ENCODE results near the gene PRKCA.

Gene PRKCA

DNA sequence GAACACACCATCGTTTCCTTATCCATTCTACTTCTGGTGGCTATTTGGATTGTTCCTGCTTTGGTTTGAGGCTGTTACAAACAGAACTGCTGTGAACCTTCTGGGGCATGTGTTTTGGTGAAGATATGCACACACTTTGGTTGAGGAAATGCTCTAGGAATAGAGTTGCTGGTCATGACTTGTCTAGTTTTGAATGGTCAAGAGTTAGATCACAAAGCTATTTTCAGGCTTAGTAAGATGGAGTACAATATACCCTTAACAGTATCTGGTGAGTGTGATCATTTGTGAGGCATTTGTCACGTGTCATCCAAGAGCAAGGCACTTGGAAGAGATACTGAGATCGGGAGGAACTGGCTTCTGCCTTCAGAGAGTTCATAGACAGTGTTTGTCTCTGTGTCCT, 485.5 kb downstream of the PRKCA start:
- DNase-seq, result no peak

DNA sequence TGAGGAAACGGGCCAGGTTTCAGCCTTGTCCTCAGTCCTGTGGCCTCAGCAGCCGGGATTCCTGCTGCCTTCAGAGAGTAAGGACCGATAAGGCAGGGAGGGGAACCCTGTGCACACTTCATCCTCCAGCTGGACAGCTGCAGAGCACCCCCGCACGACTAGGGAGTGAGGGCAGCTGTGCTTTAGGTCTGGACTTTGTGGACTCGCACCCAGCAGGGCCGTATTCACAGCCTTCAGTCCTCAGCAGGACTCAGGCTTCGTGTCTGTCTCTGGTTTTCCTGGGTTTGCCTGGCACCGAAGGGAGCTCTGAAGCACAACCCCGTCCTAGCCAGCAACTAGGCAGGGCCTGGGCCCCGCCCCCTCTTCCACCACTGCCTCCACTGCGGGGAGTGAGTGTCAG, 486.7 kb downstream of the PRKCA start:
- no peak for DNase-seq

DNA sequence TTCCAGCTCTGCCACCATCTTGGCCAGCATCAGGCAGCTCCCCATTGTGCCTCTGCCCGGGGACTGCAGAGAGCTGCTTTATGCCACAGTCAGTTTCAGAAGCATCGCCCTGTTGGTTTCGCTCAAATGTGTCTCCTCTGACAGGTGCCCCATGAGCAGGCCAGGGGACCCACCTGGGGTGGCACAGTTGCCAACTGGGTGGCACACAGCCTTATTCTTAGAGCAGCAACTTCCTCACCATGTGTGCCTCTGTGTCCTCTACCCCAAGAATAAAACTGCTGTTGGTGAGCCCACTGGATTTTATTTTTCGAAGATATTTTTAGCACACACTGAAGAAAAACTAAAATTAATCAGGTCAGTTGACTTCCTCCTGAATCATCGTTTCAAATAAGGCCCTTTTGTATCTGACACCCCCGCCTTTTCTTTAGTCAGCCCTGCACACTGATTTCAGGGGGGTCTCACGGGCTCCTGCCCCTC, 487.6 kb downstream of the PRKCA start:
- DNase-seq, result peak in 1 of 2 experiments; percentile 27

DNA sequence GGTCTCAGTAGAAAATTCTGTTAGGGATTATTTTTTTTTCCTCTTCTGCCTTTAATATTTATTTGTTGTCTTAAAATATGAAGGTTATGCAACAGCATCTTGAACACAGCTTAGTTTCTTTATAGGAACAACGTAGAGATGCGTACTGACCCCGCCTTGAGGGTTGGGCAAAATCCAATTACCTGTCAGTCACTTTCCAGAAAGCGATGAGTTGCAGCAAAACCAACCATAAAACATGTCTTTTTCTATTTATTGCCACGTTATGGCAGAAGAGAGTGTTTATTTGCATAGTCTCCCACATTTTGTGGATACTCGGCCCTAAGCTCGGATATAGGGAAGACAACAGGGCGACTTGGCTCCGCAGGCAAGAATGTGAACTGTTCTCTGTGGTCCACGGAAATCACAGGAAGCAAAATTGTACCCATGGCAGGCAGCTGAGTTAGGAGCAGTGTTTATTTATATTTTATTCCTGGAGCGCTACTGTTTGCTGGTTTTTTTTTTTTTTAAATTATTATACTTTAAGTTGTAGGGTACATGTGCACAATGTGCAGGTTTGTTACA, 488.2 kb downstream of the PRKCA start:
- no peak for DNase-seq

DNA sequence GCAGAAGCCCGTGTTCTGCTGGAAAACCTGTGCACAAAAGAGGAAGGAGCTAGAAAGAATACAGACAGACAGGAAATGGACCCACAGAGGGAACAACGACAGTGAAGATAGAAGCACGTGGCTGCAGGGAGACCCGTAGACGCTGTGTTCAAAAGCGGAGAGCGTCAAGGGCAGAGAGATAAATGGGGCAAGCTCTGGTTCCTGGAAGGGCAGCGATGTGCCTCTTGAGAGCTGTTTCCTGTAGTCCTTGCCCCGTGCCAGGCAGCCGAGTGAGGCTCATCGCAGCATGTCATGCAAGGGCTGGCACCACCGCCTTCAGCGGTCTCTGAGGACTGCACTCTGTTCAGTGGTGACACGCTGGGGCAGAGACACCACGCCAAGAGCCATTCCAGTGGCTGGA, 488.9 kb downstream of the PRKCA start:
- DNase-seq, result peak; percentile 98 to 99

DNA sequence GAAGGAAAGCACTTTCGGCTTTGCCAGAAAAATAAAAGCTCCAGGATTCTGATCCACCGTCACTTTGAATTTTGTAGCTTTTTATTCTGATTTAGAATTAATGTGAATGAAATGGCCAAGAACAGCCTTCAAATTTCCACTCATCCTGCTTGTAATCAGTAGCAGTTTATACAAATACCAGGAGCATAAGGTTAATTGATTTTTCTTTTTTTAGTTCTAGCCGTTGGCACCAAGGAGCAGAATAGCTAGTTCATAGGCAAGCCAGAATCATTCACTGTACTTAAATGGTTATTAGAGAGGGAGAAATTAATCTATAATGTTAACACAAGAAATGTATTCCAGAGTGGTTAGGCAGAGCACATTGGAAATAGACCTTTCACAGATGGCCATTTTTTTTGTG, 491.4 kb downstream of the PRKCA start:
- no peak for DNase-seq

DNA sequence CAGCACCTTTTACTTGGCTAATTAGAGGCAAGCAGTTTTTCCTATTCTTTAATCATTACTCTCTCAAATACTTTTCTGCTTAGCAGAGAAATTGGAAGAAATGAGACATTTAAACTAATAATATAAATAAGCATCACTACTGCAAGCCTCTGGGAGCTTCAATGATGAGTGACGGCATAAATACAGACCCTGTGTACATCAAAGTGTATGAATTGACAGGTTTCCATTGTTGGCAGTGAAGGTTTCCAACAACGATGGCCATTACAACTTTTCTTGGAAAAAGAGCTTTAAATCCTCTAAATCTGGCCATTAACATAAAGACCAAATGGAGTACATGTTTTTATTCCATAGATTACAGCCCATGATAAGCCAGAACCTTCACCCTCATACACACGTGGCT, 493.1 kb downstream of the PRKCA start:
- no peak for DNase-seq

DNA sequence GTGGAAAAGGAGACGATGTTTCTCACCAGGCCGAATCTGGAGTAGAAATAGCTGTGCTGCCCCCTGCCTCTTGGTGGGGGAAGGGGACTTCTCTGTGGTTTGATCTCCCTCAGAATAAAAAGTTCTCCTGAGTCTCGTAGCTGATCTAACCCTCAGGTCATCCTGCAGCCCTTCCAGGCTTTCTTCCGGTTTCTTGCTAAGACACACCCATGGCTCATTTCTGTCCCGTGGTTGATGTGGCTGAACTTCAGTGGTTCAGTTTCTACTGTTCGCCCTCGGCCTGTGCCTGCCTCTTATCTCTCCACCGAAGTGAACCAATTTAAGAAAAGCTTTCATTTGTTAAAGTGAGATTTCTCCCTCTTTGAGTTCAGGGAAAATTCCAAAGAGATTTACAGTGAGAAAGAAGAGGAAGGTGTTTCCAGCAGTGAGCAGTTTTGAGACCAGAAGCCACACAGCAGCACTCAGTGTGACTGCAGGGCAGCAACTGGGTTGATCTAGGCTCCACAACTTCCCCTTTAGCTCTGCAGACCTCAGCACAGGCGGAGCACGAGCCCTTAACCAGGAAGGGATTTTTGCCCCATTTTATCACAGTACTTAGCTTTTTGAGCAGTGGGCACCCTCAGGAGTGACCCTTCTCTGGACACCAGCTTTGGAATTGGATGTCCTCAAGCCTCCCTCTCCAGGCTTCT, 497.6 kb downstream of the PRKCA start:
- peak; percentile 95 to 97 for DNase-seq

DNA sequence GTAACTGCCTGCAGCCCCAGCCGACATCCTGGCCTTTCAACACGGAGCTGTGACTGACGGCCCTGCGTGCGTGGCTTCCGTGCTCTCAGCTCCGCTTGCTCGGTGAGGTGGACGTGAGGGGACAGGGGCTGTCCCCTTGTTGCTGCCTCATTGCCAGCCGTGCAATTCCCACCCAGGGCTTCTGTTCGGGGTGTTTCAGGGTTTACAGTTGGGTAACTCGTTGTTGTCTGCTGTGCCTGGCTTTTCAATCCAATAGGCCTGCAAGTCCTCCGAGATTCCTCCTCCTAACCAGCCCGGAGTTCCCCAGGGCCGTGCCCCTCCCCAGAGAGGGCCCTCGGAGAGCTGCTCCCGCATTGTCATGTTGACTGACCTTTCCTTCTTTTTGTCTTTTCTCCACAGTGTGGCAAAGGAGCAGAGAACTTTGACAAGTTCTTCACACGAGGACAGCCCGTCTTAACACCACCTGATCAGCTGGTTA, 501.1 kb downstream of the PRKCA start:
- no peak for DNase-seq

DNA sequence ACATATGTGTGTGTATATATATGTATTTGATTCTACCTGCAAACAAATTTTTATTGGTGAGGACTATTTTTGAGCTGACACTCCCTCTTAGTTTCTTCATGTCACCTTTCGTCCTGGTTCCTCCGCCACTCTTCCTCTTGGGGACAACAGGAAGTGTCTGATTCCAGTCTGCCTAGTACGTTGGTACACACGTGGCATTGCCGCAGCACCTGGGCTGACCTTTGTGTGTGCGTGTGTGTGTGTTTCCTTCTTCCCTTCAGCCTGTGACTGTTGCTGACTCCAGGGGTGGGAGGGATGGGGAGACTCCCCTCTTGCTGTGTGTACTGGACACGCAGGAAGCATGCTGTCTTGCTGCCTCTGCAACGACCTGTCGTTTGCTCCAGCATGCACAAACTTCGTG, 503.2 kb downstream of the PRKCA start:
- DNase-seq, result no peak

DNA sequence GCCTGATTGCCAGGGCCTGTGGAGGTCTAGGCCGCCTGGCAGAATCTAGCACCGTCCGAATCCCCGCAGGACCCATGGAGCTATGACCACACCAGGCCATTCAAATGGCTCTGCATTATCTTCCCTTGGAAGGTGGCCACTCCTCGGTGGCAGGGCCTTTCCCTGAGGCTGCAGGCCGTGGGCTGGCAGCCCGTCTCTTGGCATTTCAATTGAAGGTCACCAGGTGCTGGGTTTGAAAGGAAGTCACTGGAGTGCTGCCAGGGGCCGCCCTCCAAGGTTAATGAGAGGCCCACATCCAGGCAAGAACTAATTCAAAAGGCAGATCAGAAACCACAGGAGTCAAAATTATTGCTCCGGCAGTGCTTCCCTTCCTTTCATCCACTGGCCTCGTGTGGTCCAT, 504.8 kb downstream of the PRKCA start:
- DNase-seq, result no peak

DNA sequence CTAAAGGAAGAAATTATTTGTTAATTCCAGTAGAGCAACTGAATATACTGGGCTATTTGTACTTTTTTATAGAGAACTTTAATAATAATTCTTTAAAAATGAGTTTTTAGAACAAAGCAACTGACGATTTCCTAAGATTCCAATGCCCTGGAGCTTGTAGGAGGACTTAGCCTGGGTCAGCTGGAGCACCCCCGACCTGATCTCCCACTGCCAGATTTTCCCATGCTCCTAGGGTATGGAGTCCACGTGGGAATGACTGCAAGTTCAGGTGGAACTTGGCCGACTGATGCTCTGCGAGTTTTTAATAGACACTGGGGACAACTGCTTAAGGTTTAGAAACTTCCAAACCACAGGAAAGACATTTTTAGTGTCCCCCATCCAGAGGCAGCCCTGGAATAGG, 507.0 kb downstream of the PRKCA start:
- DNase-seq, result no peak

DNA sequence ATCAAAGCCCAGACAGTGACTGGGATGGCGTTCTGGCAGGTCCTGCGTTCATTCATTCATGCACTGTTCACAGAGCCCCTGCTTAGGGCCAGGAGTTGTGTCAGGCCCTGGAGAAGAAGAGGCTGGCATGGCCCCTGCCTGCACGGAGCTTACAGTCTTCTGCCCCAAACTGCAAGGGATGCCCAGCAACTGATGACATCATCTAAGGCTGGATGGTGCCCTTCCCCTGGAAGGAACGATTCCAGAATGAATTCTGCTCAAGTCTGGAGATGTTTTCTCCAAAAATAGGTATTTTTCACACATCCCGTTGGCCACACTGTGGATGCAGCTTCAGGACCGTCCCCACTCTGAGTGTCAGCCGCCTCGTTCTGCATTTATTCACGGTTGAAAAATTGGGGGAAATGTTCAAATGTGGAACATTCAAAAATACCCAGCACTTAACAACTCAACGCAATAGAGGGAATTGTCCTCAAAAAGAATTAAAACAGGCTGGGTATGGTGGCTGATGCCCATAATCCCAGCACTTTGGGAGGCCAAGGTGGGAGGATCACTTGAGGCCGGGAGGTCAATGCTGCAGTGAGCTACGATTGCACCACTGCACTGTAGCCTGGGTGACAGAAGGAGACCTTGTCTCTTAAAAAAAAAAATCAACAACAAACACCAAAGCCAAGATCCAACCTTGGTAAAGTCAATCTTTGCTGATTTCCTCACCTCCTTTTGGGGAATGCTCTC, 508.7 kb downstream of the PRKCA start:
- DNase-seq, result no peak

DNA sequence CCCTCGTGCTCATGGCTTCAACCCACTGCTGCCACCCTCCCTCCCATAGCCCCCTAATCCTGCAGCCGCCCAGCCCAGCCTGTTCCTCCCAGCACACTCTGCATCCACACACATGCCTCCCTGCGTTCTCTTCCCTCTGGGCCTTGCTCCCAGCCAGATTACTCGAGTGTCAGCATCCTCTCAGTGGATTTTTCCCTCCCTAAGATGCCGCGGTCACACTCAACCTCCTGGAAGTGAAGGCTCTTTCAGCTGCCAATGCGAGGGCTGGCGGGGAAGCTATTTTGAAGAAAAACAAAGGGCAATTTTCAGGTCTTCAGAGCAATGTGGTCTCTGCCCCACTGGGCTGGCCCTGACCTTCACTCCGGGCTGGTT, 509.3 kb downstream of the PRKCA start:
- DNase-seq, result no peak

DNA sequence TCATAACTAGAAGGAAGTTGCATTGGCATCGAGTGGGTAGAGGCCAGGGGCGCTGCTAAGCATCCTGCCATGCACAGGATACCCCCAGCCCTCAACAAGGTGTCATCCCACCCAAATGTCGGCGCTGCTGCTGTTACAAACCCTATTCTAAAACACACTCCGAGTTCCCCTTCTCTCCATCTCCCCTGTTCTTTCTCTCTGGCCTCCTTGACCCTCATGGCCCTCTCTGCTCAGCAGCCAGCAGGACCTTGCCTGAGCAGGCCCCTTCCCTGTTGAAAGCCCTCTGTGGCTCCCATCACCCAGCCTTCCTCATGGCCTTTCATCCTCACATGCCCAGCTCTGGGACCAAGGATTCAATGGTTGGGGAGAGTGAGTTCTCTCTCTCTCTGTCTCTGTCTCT, 510.2 kb downstream of the PRKCA start:
- DNase-seq, result no peak

DNA sequence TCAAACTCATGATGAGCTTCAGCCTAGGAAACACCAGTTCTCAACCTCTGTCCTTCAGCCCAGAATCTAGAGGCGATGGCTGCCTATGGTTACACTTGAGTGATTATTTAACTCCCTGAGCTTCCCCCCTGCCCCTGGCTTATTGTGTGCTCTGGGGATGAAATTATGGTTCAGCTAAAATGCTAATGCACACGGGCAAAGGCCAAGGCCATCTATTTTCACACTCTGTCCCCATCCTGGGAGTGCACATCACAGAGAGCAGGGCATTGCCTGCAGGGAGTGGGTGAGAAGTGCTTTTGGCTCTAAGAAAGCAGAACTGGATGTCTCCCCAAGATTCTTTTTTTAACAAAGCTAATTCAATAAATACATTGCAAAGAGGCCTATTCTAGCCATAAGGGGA, 510.9 kb downstream of the PRKCA start:
- no peak for DNase-seq

DNA sequence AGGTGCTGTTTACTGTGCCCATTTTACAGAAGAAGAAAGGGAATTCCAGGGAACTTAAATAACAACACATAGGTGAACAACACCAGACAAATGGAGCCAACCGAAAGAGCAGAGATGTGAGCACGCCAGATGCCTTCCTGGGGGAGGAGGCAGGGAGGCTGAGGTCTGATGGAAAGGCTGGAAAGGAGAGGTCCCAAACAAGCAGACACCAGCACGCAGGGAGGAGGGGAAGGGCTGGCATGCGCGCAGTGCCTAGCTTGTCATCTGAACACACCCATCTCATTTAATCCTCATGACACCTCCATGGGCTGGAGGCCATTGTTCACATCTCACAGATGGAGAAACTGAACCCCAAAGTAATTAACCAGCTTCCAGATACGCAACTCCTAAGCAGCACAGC, 511.6 kb downstream of the PRKCA start:
- no peak for DNase-seq

DNA sequence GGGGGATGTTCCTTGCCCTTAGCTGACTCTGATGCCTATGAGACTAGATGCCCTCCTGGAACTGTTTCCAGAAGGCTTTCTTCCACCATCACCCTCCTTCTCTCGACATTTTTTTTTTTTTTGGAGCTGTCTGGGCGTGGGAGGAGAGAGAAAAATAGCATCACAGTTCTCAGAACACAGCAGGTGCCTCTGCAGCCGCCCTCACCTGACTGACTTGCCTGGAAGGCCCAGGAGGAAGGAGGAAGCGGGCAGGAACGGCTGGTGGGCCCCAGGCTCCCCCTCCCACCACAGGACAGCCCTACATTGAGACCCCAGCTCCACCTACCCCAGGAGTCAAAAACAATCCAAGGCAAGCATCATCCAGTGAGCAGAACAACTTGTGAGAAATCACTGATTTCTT, 512.2 kb downstream of the PRKCA start:
- no peak for DNase-seq

DNA sequence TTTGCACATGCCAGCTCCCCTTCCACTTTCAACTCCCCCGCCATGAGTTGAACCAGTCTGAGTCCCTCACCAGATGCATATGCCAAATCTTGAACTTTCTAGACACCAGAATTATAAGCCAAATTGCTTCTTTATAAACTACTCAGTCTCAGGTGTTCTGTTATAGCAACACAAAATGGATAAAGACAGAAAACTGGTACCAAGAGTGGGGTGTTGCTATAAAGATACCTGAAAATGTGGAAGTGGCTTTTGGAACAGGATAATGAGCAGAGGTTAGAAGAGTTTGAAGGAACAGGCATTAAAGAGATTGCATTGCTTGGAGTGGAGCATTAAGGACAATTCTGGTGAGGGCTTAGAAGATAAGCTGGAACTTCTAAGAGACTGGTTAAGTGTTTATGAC, 515.3 kb downstream of the PRKCA start:
- DNase-seq, result no peak

DNA sequence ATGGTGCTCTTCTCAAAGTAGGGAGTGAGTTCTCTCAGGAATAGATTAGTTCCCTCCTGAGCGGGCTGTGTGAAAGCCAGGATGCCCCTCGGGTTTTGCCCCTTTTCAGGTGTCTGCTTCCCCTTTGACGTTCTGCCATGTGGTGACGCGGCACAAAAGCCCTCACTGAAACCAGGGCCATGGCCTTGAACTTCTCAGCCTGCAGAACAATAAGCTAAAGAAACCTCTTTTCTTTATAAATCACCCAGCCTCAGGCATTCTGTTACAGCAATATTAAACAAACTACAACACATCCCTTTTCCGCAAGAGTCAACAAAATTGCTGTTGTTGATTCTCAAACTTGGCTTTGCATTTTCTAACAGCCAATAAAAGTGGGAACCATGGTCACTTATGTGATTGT, 517.1 kb downstream of the PRKCA start:
- DNase-seq, result no peak

DNA sequence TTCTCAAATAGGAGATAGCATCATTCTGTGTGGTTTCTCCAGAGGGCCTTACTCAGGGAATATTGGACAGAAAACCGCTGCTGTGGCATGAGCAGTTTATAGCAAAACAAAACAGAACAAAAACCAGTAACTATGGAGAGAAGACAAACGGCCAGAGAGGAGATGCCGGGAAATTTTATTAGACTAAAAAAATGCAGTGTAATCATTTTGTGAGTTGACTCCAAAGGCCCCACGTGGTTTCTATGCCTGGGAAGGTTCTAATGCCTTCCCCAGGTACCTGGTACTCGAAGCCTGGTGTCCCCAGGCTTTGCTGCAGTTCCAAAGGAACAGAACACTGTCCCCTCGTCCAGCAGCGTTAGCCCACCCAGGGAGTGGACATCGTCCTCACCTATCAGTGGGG, 519.6 kb downstream of the PRKCA start:
- no peak for DNase-seq

DNA sequence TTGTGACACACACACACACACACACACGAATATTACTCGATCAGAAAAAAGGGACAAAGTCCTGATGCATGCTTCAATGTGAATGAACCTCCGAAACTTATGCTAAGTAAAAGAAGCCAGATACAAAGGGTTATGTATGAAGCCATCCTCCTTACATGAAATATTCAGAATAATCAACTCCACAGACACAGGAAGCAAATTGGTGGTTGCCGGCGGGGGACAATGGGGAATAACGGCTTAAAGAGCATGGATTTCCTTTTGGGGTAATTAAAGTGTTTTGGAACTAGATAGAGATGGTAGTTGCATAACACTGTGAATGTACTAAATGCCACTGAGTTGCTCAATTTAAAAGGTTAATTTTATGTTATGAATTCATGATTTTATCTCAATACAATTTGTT, 524.4 kb downstream of the PRKCA start:
- DNase-seq, result no peak

DNA sequence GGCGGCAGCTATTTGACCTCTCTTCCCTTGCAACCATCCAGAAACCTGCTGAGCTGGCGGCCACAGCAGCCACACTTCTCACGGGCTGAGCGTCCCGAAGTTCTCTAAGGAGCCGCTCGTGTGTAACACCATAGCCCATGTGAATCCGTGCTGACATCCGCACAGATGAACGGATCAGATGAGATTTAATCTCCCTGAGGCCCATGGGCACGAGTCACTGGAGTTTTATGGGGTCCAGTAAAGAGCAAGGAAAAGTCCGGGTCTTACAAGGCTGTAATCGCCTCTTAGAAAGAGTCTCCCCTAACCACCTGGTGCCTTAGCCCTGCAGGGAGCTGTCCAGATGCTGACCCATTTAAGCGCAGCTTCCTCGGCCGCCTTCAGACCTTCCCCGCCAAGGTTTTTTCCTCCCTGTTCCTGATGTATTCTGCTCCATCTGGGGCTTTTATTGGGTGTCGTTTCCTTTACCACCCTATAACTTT, 527.0 kb downstream of the PRKCA start:
- peak; percentile 64 to 86 for DNase-seq

DNA sequence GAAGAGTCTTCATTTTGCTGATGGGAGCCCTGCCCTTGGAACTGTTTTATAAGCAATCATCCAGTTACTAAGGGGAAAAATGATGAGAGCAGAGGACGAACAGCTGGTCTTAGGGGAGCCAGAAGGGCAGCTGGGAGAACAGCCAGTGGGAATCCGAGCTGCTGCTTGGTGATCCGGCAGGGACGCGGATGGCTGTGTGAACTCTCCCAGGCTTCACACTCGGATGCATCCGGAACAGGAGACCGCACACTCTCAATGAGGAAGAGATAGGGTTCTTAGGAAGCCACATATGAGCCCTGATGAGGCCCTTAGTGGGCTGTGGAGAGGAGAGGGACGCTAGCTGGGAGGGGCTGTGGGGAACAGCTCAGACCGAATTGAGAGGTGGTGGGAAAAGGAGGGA, 527.5 kb downstream of the PRKCA start:
- DNase-seq, result peak; percentile 86 to 91

All from Kasumi-1 (cell line).